HG03558 (cell line): Measurements from ENCODE around the gene STPG3.
A peak's percentile ranks its signal among the peaks of the same experiment; 100 is the strongest.
"Not testable (repeated sequence)": the region's sequence is repeated elsewhere in the genome, so short reads cannot be mapped to it uniquely, and the experiment has no call there.

Experiments
- ATAC-seq: cut with Tn5 transposase; IDR thresholded peaks from one replicate; pipeline ENCODE4 v1.9.1; 2021; ENCODE audit warnings: moderate number of reproducible peaks; ENCODE audit not compliant: unreplicated experiment; ENCODE audit errors: extremely low read depth

The STPG3 gene

GRCh38 chr9:137232510-137232909, 18.6 kb upstream of the STPG3 start:
- ATAC-seq: no peak

GRCh38 chr9:137233143-137233980, 17.7 kb upstream of the STPG3 start:
- ATAC-seq: no peak

GRCh38 chr9:137234055-137234697, 16.9 kb upstream of the STPG3 start:
- ATAC-seq: no peak

- ATAC-seq: no peak
These were observed 16.2 kb upstream of the STPG3 start for GRCh38 chr9:137234758-137235423.

- no peak for ATAC-seq
These were observed 15.5 kb upstream of the STPG3 start for GRCh38 chr9:137235424-137236237.

GRCh38 chr9:137236238-137236935, 14.7 kb upstream of the STPG3 start:
- no peak for ATAC-seq

- ATAC-seq: no peak
These were observed 14.1 kb upstream of the STPG3 start for GRCh38 chr9:137236936-137237421.

- ATAC-seq: no peak
These were observed 13.0 kb upstream of the STPG3 start for GRCh38 chr9:137237759-137238726.

- not testable (repeated sequence) for ATAC-seq
These were observed 11.4 kb upstream of the STPG3 start for GRCh38 chr9:137239541-137240200.

GRCh38 chr9:137240318-137240840, 10.7 kb upstream of the STPG3 start:
- peak; percentile 5 for ATAC-seq

GRCh38 chr9:137240841-137241489, 10.1 kb upstream of the STPG3 start, which contains the start of gene TUBB4B:
Gene TUBB4B (plus strand): TSS chr9:137241287. CDS start chr9:137241361, 74 bp downstream.
- peak; percentile 46 for ATAC-seq

- no peak for ATAC-seq
These were observed 9.4 kb upstream of the STPG3 start for GRCh38 chr9:137241490-137242268.

GRCh38 chr9:137242269-137243203, 8.6 kb upstream of the STPG3 start:
- no peak for ATAC-seq

- not testable (repeated sequence) for ATAC-seq
These were observed 7.8 kb upstream of the STPG3 start for GRCh38 chr9:137243266-137243625.
